Cerebellar cortex (tissue), 1 donor: ENCODE results near the gene PLEKHA8.
"Not testable (repeated sequence)": the region's sequence is repeated elsewhere in the genome, so short reads cannot be mapped to it uniquely, and the experiment has no call there.

ENCODE experiments used
- DNase-seq: peaks from one replicate; pipeline ENCODE4 v3.0.0-alpha.2; 2015; ENCODE audit warnings: low spot score

PLEKHA8 gene

DNA sequence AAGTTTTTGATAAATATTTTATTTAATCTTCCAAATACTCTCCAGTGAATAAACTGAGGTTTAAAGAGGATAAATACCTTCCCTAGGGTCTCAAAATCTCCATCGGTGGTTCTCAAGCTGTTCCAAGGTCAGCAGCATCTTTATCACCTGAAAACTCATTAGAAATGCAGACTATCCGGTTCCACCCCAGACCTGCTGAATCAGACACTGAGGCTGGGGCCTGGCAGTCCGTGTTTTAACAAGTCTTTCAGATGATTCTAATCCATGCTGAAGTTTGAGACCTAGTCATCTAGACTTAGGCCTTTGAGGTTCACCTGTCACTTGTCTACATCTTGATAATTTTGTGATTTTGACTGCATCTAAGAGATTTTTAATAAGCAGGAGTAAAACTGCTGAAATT, 37.5 kb downstream of the PLEKHA8 start:
- DNase-seq = no peak

DNA sequence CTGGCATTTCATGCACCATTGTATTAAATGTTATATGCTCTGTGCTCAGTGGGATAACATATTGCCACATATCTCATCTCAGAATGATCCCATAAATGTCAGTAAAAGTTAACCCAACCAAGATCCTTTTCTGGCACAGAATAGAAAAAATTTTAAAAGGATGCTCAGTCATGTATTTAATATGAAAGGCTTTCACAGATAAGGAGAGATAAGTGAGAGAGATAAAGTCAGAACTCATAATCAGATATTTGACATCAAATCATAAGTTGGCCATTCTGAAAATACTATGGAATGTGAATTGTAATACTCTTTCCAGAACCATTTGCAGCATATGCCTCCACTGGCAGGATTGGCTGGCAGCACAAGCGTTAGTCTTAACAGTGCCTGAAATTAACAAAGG, 38.5 kb downstream of the PLEKHA8 start:
- no peak for DNase-seq

DNA sequence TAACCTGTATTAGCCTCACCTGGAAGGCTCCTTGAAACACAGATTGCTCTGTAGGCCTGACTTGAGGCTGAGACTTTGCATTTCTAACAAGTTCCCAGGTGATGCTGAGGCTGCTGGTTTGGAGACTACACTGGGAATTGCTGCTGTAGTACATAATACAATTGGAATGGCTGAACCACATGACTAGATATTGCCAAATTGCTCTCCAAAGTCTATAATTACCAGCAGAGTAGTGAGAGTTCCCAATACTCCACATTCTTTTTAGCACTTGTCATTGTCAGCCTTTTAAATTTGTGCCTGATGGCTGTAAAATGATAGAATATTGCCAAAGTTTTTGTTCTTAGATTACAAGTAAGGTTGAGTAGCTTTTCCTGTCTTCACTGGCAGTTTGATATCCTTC, 39.9 kb downstream of the PLEKHA8 start:
- no peak for DNase-seq

DNA sequence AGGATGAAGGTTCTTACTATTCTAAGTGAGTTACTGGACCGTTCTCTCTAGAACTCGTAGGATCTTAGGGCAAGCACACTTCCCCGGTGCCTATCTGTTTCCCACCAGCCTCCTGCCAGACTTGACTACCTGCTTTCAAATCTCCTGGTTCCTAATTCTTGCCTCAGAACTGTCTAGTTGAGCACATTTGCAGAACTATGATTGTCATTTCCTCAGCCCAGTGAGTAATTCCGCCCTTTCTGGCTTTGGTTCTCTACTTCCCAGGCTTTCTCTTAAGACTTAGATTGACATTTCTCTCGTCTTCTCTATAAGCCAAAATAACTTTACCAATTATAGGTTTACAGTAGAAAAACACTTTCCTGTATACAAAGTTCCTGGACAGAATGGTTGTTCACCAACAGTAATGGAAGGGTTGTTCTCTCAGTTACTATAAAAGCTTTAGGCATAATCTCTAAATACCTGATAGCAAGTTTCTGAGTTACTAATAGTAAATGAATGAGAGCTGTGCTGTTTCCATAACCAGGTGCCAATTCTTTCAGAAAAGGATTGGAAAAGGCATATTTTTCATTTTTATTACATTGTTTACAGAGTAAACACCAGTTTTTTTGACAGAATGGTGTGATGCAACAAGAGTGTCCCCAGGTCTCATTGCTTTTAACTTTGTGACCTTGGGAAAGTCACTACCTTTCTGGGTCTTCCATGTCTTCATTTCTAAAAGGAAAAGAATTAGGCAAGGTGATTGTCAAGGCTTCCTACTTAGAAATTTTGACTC, 41.1 kb downstream of the PLEKHA8 start:
- no peak for DNase-seq

DNA sequence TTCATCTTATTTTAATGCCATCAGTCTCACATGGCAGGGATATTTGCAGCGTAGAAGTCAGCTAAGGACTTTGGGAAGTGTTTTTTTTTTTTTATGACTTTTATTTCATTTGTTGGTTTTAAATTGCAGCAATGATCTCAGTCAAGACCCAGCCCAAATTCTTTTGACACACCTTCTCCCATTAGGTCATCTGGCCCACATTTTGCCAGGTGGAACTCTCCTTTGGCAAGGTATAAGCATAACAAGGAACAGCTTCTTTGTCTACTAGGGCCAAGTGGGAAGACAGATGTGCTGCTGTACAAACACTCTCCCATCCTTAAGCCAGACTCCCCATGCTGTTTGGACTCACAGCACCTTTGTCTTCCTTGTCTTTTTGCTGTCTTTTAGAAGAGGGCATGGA, 41.8 kb downstream of the PLEKHA8 start:
- no peak for DNase-seq

DNA sequence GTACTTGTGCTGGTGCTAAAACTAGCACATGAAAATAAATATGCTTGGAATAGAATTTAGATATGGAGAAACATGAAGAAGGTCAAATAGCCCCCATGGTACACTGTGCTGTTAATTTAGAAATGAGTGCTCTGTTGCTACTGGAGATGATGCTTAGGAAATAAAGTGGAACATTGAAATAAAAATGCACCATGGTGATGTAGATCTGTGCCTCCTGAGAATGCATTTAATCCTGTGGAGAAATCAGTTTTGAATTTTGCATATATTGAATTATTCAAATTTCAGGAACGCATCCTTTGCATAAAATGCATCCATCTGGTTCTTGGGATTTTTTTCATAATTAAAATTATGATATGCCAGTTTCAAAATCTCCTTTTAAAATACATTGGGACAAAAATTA, 44.5 kb downstream of the PLEKHA8 start:
- no peak for DNase-seq

DNA sequence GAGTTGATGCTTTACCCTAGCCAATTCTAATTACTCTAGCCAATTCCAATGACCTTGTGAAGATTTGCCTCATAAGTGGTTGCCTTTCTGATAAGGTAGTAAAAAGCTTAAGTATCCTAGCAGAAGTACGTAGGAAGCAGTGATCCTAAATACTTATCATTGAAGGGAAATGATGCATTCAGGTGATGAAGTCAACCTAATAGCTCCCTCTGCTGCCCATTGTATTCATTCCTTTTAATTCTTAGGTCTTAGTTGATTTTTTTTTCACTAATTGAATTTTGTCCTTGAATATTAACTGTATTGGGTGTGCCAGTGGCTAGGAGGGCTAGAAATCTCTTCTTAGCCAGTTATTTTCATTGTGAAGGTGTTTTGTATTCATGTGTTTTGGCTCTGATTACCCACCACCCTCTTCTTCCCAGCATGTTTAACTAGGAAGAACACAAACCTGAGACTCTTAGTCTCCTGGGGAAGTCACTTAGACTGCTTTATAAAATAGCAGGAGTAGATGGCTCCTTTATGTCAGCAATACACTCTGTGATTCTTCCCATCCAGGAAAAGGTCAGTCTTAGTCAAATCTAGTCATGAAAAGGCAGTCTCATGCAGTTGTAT, 46.3 kb downstream of the PLEKHA8 start:
- peak; percentile 76 for DNase-seq

DNA sequence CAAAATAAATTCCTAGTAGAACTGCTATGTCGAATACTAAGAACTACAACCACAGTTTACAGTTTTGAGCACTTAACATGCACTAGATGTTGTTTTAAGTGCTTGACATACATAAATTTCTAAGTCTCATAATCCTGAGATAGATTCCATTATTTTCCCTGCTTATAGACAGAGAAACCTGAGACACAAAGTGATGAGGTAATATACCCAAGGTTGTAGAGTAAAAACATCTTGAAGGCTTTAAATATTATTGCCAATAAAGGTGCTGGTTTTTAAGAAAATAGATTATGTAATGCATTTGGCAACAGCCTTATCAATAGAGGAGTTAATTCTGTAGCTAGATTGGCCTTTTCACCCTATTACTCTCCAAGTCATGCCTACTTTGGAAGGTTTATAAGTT, 48.2 kb downstream of the PLEKHA8 start:
- no peak for DNase-seq

DNA sequence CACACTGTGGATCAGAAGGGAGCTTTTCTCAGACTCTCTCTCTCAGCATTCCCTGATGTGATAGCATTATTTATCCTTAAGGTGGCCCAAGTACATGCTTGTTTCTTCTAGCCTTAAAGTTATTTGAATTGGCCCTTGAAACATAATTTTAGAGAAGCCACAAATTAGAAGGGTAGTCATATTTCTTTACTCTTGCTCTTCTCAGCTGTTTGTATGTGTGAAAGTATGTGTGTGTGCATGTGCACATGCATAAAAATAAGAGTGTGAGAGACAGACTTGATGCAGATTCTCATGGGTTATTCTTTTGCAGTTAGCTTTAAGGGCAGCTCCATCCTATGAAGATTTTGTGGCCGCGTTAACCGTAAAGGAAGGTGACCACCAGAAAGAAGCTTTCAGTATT, 50.1 kb downstream of the PLEKHA8 start:
- DNase-seq = no peak

DNA sequence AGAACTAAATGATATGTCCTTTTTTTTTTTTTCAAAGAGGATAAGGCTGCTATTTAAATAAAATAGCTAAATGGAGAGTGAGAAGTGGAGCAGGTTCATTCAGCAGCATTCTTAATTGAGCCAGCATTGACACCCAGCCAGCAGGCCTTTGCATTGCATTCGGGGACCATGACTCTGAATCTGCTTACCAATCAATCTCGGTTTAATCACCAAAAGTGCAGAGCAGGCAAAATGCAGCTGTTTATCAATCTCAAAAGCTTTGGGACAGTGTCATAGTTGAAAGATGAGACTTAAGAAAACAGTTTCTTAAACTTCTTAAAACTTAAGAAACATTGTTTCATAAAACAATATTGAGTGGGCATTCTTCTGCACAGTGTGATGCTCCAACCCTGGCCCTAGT, 51.7 kb downstream of the PLEKHA8 start:
- DNase-seq = no peak

DNA sequence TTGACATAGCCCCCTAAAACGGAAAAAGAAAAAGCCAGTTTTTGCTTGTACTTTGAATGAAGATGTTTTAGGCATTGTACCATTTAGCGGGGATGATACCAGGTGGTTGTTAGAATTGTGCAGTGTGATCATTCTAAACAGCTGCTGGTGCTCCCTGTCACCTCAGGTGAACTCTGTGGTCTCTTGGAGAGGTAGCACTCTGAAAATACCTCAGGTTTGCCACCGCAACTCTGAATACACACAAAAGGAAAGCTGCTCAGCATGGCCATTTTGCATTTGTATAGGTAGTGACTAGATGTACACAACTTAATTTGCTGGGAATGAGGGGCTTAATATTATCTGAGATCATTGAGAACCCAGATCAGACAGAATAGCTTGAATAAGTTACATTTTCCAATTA, 52.6 kb downstream of the PLEKHA8 start:
- no peak for DNase-seq

DNA sequence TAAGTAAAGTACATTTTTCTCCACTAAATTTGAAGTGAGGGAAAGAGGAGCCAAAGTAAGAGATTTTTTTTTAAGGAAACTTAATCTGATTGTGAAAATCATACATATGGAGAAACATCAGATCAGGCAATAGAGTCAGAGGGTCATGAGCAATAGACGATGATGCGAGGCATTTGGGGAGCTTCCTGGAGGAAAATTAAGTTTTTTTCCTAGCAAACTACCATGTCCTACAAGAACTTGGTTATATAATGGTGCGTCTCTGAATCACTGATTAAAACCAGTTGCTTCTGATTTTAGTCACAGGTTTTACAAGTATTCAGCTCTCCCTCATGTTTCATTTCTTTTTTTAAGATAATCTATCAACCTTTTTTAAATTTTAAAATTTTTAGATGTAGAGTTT, 54.5 kb downstream of the PLEKHA8 start:
- DNase-seq = no peak

DNA sequence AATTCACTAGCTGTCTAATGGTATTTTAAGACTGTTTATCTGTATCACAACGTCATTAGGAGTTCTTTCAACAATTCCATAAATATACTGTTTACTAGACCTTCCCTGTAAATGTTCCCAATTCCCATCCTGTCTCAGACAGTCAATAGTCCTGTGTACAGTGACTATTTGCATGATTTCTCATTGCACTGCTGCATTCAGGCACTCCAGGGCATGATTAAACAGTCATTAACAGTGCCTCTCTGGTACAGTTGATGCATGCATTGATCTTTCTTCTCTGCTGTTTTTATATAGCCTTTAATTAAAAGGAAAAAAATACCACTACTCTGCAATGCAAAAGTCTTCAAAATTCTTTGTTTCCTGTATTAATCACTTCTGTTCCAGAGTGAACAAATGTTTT, 55.1 kb downstream of the PLEKHA8 start:
- DNase-seq = no peak

DNA sequence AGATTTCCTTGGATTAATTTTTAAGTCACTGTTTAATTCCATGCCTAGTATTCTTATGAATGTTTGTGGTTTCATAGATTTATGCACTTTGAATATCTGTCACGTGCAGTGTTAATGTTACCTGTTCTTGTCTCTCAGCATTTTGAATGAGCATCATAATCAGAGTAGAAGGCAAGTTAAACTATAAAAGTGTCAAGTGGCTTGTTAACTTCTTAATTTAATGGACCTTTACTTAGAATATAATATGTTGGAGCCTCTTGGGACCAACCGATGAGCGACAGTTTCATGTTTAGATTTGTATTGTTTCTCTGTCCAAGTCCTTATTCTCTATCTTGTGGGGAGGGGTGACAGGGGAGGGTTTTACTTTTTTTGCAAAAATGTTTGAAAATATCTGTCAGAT, 56.0 kb downstream of the PLEKHA8 start:
- no peak for DNase-seq

DNA sequence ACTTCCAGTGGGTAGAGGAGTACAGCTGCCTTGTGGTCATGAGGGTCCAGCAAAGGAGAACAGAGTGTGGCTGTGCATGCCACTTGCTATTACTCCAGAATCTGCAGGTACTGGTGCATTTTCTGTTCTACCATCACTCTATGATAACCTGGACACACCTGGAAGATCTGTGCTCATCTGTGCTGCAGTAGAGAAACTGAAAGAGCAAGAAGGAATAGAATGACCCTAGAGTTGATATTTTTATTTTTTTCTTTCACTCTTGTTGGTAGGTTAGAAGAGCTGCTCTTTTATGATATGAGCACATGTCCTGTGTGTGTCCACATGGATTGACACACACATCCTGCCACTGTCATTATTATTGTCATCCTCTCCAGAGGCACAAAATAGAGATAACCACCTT, 58.3 kb downstream of the PLEKHA8 start:
- no peak for DNase-seq

DNA sequence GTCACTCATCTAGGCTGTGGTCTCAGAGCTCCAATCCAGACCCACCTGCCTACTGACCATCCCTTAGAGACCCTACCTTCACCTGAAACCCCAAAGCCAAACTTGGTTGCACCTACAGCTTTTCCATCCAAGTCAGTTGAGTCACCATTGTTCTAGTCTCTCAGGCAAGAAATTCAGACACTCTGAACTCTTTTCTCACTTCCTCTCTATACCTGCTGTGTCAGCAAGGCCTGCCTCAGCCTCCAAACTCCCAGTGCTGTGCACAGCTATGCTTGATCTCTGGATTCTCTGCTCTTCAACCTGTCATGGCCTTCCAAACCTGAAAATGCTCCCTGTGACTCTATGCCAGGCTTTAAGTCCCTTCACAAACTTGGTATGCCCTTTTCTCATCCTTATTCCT, 59.2 kb downstream of the PLEKHA8 start:
- DNase-seq = no peak

DNA sequence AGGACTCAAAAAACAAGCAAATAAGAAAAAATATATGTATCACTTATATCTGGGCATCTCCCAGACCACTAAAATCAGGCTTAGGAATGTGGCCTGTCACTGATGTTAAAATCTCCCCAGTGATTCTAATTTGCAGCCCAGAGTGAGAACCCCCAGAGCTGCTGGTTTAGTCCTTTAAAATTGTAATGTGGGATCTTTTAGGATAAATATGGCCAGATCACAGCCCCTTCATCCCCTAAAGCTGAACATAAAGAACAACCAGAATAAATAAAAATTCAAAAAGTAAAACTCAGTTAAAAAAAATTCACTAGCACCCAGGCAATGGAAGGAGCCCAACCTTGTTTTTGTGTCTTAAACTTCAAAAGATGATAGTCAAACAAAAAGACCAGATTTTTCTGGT, 60.1 kb downstream of the PLEKHA8 start:
- DNase-seq = no peak

DNA sequence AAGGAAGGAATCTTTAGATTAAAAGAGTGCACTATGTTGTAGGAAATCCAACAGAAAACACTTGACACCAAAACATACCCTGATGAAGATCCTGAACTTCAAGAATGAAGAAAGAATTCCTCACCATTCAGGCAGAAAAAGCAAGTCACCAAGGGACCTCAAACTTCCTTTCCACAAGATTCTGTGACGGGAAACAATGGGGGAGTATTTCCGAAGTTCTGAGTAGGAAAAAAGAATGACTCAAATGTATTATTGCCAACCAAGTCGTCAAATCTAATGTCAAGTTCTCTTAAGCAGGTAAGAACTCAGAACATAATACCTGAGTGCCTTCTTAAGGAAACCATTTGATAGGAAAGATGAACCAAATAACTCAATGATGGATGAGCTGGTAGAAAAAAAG, 61.9 kb downstream of the PLEKHA8 start:
- DNase-seq = no peak

DNA sequence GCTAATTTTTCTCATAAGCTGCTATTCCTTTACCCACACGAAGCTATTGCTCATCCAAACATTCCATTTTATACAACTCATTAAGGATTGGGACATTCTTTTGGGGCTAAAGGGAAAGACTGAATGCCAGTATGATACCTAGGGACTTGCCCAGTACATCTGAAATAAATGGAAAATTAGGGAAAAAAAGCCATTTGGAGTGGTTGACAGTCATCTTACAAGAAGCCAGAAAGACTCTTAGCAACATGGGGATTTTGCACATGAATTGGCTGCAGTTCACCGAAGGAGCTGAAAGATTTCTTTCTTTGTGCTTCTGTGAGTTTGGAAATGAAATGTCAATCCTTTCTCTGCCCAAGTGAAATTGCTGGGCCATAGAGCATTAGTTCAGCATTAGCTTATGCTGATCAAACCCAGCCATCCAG, 63.3 kb downstream of the PLEKHA8 start:
- DNase-seq = peak; percentile 19

DNA sequence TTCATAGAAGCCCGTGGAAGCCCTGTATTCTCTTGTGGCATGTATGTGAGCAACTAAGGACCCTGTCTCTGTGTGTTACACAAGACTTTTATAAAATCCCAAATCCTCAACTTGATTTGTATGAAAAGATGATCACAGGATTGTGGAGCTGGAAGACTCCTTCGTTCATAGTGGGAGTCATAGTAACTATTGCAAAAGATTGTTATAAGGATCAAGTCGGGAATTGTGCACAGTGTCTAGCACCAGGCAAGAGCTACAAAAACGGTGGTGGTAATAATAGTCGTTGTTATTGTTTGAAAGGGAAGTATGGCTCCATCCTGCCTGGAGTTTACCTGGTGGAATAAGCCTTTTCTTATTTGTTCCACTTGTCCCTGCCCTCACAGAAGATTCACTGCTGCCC, 63.8 kb downstream of the PLEKHA8 start:
- no peak for DNase-seq

DNA sequence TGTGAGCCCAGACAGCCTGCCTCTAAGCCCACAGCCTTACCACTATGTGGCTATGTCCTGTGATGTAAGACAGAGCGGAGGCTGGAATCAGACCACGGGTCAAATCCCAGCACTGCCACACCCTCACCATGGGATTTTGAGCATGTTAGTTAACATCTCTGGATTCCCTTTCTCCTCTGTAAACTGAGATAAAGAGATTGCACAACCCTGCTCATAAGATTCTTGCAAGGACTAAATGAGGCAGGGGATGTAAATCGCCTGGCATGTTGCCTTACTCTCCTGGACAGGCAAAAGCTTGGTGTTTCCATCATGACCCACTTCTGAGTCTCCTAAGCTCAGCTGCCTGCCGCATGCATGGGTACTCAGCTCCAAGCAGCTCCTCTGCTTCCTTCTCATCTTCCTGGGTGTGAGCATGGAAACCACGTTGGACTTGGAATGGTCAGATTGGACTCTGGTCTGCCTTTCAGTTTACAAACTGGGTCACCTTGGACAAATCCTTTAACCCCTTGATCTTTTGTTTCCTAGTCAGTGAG, 65.3 kb downstream of the PLEKHA8 start:
- no peak for DNase-seq

DNA sequence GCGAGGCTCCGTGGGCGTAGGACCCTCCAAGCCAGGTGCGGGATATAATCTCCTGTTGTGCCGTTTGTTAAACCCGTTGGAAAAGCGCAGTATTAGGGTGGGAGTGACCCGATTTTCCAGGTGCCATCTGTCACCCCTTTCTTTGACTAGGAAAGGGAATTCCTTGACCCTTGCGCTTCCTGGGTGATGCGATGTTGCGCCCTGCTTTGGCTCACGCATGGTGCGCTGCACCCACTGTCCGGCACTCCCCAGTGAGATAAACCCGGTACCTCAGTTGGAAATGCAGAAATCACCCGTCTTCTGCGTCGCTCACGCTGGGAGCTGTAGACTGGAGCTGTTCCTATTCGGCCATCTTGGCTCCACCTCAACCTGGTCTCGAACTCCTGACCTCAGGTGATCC, 70.4 kb downstream of the PLEKHA8 start:
- not testable (repeated sequence) for DNase-seq

DNA sequence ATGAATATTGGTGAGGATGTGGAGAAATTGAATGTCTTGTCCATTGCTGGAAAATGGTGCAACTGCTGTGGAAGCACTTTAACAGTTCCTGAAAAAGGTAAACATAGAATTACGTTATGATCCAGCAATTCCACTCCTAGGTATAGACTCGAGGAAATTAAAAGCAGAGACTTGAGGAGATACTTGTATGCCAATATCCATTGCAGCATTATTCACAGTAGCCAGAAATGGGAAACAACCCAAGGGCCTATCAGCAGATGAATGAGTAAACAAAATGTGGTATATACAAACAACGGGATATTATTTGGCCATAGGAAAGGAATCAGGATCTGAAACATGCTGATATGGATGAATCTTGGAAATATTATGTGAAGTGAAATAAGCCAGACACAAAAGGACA, 74.1 kb downstream of the PLEKHA8 start:
- DNase-seq = no peak

DNA sequence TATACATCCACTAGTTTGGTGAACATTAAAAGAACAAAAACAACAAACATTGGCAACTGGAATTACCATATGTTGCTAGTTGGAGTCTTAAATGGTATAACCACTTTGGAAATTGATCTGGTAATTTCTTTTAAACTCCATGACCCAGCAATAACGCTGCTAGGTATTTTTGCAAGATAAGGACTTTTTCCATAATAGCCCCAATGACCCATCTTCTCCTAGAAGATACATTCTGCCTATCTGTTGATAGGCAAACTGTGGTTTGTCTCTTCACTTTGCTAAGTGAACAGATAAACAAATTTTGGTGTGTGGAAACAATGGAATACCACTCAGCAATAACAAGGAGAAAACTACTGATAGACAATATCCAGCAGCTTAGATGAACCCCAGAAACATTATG, 75.9 kb downstream of the PLEKHA8 start:
- DNase-seq = no peak
